Measurements from ENCODE around the gene C6orf141.

DNA sequence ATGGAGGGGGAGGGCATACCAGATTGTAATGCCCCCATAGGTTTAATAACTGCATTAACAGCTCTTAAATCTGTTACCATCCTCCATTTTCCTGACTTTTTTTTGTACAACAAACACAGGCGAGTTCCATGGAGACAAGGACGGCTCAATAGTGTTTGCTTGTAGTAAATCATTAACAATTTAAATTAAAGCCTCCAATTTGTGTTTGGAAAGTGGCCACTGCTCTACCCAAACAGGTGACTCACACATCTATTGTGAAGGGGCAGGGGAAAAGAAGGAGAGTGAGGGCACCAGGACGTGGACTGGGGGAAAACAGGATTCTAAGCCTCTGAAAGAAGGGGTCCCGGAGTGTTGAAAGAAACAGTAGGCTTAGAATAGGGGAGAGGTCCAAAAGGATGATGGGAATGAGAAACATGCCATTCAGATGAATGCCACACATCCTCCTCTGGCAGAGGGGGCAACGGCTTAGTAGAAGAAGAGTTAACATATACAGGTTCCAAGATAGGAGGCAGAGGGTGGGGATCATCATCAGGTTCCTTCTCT, 43.8 kb upstream of the C6orf141 start:
- TF ChIP-seq CTCF (IDR thresholded peaks at IDR 0.05) (no peak), EZH2 (IDR thresholded peaks at IDR 0.05; ENCODE audit: borderline replicate concordance, insufficient read depth, low read depth, low read length, poor library complexity, severe bottlenecking) (no peak)
